ENCODE results near the gene TINCR. TPM values are rescaled to one million over a fixed set of nuclear protein-coding genes. Genes with fewer than 3 reads are reported as not detected.

Gene TINCR
- total RNA-seq, 2 experiments from 2014 or later, result 1.0 to 1.1 TPM

DNA sequence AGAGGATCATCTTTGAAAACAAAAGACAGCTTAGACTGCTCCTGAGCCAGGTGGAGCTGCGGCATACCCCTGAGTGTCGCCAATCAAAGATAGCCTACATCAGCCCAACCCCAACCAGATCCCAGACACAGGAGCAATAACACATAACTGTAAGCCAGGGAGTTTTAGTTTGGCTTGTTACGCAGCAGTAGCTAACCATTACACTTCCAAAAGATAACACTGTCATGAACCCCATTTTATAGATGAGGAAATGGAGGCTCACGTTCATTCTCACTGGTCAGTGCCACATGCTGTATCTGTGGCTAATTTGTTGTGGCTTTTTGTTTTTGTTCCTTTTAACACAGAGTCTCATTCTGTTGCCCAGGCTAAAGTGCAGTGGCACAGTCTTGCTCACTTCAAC, 47.3 kb downstream of the TINCR start:
- ChIA-PET CTCF (no interaction called here), POLR2A (no interaction called here)
- H3K4me1 Mint-ChIP-seq (ENCODE audit: low read depth), result no peaks in the 10 kb centered on the region
- no peak overlapping the region for H3K27ac Mint-ChIP-seq
- intact Hi-C loops (cut with micrococcal nuclease), result no loop called here
- peaks cover 8% of the 10 kb centered on the region for H3K27me3 Mint-ChIP-seq
- peaks cover 27% of the 10 kb centered on the region for H3K9me3 Mint-ChIP-seq
- H3K36me3 Mint-ChIP-seq, result no peaks in the 10 kb centered on the region
- H3K4me3 Mint-ChIP-seq, result no peak overlapping the region
- no peak for DNase-seq

DNA sequence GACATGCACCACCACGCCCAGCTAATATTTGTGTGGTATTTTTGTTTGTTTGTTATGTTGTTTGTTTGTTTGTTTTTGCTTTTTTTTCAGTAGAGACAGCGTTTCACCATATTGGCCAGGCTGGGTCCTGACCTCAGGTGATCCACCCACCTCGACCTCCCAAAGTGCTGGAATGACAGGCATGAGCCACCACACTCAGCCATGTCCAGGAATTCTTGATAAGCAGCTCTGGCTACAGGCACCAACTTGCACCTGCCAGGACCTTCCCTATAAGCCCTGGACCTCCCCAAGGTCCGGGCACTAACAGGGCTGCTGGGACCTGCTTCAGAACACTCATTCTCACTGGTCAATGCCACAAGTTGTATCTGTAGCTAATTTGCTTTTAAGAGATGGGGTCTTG, 48.7 kb downstream of the TINCR start:
- Mint-ChIP-seq H3K9me3 (peaks cover 31% of the 10 kb centered on the region), H3K4me3 (no peak overlapping the region), H3K27ac (no peak overlapping the region), H3K4me1 (ENCODE audit: low read depth) (no peaks in the 10 kb centered on the region), H3K27me3 (peaks cover 4% of the 10 kb centered on the region), H3K36me3 (no peaks in the 10 kb centered on the region)
- CTCF ChIA-PET, result interaction anchor here (0.6 kb wide), 2 partner anchors 45 to 346 kb away, joined by 3 read pairs; no protein-coding TSS in a partner anchor
- intact Hi-C loops (cut with micrococcal nuclease), result no loop called here
- no peak for DNase-seq
- POLR2A ChIA-PET, result no interaction called here

DNA sequence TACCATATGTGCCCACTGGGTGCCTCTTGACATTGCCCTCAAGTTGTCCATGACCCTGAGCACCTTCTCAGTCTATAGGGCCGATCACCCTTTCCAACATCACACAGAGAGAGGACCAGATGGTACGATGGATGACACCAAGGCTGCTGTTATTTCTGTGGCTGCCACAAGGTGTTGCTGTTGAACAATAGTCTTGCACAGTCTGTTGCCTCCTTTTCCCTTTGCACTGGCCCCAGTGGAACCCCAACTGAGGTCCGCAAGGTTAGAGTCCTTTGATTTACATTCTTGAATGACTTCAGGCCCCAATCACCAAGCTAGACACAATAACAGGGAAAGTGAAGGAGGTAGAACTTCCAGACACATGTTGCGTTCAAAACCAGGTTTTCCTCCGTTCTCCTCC, 52.0 kb downstream of the TINCR start:
- Mint-ChIP-seq H3K27me3 (no peaks in the 10 kb centered on the region), H3K4me3 (no peak overlapping the region), H3K27ac (no peak overlapping the region), H3K9me3 (peaks cover 29% of the 10 kb centered on the region), H3K4me1 (ENCODE audit: low read depth) (no peaks in the 10 kb centered on the region), H3K36me3 (no peaks in the 10 kb centered on the region)
- CTCF ChIA-PET, result no interaction called here
- no peak for DNase-seq
- intact Hi-C loops (cut with micrococcal nuclease), result no loop called here
- POLR2A ChIA-PET, result no interaction called here

DNA sequence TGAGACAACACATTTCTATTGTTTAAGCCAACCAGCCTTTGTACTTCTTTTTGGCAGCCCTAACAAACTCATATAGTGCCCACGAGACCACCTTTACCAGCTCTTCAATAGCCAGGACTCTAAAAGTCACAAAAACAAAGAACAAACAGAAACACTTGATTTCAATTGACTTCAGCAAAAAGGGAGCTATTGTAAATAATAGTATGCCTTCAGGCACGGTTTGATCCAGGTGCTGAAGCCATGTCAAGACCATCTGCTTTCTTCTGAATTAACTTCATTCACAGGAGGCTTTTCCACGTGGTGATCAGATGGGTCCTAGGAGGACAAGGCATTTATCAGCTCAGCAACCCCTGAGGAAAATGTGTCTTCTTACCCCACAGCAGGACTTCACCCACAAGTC, 53.8 kb downstream of the TINCR start:
- DNase-seq, result no peak
- Mint-ChIP-seq H3K36me3 (no peaks in the 10 kb centered on the region), H3K4me1 (ENCODE audit: low read depth) (no peaks in the 10 kb centered on the region), H3K4me3 (no peak overlapping the region), H3K27ac (no peak overlapping the region), H3K27me3 (peaks cover 2% of the 10 kb centered on the region), H3K9me3 (peaks cover 24% of the 10 kb centered on the region)
- intact Hi-C loops (cut with micrococcal nuclease), result no loop called here
- ChIA-PET CTCF (no interaction called here), POLR2A (no interaction called here)

DNA sequence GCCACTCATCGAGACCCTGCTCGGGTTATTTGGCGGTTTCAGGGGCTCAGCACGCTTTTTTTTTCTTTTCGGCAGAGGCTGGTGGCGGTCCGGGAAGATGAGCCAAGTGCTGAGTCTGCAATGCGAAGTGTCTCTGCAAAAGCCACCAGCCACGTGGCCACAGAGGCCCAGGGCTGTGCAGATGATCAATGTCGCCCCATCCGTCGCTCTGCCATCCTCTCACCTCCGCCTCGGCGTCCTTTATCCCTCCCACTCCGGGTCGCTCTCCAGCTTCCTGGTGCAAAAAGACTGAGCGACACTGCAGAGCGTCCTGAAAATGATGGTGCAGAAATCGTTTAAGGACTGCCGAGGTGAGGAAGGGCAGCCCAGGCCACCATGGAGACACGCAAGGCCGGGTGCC, 55.0 kb downstream of the TINCR start:
- no peaks in the 10 kb centered on the region for H3K36me3 Mint-ChIP-seq
- H3K27ac Mint-ChIP-seq, result no peak overlapping the region
- peaks cover 22% of the 10 kb centered on the region for H3K9me3 Mint-ChIP-seq
- ChIA-PET CTCF (no interaction called here), POLR2A (no interaction called here)
- DNase-seq, result no peak
- no peaks in the 10 kb centered on the region for H3K4me1 Mint-ChIP-seq (ENCODE audit: low read depth)
- no peak overlapping the region for H3K4me3 Mint-ChIP-seq
- H3K27me3 Mint-ChIP-seq, result peaks cover 2% of the 10 kb centered on the region
- intact Hi-C loops (cut with micrococcal nuclease), result no loop called here

Other genes starting within 250 kb of the TINCR start
- under 1 TPM; 0.39 to 0.69 TPM for gene PTPRS, start 227.1 kb downstream of the TINCR start, total RNA-seq
- gene ZNRF4, start 112.5 kb downstream of the TINCR start, total RNA-seq, result not detected
- gene SAFB2, start 54.8 kb upstream of the TINCR start, total RNA-seq, result 10 to 100 TPM; 63.5 to 76.4 TPM
- 100 to 1,000 TPM; 103 to 113 TPM for gene SAFB, start 55.1 kb upstream of the TINCR start, total RNA-seq
- 10 to 100 TPM; 50.9 to 55.3 TPM for gene MICOS13, start 112.6 kb upstream of the TINCR start, total RNA-seq
- gene HSD11B1L, start 113.1 kb upstream of the TINCR start, total RNA-seq, result 1 to 10 TPM; 3.8 to 4.1 TPM
- gene RPL36, start 122.3 kb upstream of the TINCR start, total RNA-seq, result 1,000 to 10,000 TPM; 1,487 to 1,524 TPM
- gene LONP1, start 152.2 kb upstream of the TINCR start, total RNA-seq, result 100 to 1,000 TPM; 178 to 181 TPM
- gene CATSPERD, start 152.7 kb upstream of the TINCR start, total RNA-seq, result not detected
- gene PRR22, start 216.8 kb upstream of the TINCR start, total RNA-seq, result 1 to 10 TPM; 2.2 to 2.6 TPM
- gene DUS3L, start 223.2 kb upstream of the TINCR start, total RNA-seq, result 10 to 100 TPM; 41.9 to 44.4 TPM
- under 1 TPM; 0.22 to 0.97 TPM for gene NRTN, start 237.1 kb upstream of the TINCR start, total RNA-seq

All from activated CD4-positive, alpha-beta memory T cell treated with anti-CD3 and anti-CD28 coated beads for 36 hours (primary cell).